ENCODE data around the gene ESYT1.
"Not testable (repeated sequence)": the region's sequence is repeated elsewhere in the genome, so short reads cannot be mapped to it uniquely, and the experiment has no call there.

The ESYT1 gene

GRCh38 chr12:56104109-56104814 lies 23.8 kb upstream of the ESYT1 start, which contains the start of gene PA2G4:
TSS of gene PA2G4 (plus strand) at chr12:56104559. CDS start at chr12:56104738, 179 bp downstream.
- FAIRE-seq = no peak

DNA sequence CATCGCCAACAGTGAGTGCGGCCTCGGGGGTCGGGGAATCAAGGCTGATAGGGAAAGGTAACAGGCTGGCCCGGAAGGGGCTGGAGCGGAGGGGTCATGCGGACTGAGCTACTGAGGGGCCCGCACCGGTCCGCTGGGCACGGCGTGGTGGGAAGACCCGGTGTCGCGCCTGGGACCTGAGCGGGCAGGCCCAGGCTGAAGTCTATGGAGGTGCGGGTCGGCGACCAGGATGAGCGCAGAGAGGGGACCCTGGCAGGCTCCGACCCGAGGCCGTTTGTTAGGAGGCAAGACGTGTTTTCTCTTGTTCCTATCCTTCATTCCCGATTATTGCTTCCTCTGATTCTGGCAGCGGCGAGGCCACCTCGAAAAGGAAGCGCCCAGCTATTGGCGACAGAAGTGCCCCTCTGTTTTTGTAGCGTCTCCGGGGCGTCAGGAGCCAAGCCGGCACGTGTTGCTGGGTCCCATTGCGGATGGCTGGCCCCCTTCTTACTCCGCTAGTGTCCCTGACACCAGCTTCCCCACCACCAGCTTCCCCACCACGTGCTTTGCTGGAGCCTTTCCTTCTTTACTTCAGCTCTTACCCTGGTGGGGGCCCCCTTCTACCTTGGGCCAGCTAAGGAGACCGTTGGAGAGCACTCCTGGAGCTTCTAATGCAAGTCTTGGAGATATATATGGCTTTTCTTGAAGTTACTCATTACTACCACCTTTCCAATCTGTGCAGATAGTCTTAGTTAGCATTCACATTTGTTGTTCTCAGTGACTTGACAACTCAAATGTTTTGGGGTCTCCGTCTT lies 23.1 kb upstream of the ESYT1 start:
- FAIRE-seq = no peak

DNA sequence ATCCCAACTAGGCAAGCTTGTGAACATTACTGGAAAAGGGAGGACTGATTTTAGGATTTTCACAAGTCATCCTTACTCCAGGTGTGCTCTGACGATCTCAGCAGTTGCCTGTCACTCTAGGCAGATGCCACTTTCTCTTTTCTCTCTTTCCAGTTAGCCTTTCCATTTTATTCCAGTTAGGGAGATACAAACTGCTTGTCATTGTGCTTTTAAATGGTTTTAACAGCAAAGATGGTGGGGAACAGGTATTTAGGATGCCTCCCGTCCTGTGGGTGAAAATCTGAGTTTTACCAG lies 22.5 kb upstream of the ESYT1 start:
- no peak for FAIRE-seq

GRCh38 chr12:56107242-56107641 lies 20.8 kb upstream of the ESYT1 start:
- FAIRE-seq = no peak

GRCh38 chr12:56110571-56110970 lies 17.5 kb upstream of the ESYT1 start:
- FAIRE-seq = no peak

- no peak for FAIRE-seq
Measured at GRCh38 chr12:56114084-56114483, 14.0 kb upstream of the ESYT1 start.

DNA sequence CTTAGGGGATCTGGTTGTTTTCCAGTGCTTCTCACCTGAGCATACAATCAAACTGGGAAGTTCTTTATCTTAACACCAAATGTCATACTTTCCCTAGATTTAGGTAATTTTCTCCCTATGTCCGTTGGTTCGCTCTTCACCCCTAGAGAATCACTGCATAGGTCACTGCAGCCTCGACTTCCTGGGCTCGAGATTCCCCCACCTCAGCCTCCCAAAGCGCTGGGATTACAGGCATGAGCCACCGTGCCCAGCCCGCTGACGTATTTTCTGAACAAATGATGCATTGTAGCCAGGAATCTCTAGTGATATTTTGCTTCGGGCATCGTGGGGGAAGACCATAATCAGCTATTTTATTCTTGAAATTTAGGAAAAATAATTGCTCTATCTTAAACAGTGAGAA lies 12.7 kb upstream of the ESYT1 start:
- FAIRE-seq = no peak

DNA sequence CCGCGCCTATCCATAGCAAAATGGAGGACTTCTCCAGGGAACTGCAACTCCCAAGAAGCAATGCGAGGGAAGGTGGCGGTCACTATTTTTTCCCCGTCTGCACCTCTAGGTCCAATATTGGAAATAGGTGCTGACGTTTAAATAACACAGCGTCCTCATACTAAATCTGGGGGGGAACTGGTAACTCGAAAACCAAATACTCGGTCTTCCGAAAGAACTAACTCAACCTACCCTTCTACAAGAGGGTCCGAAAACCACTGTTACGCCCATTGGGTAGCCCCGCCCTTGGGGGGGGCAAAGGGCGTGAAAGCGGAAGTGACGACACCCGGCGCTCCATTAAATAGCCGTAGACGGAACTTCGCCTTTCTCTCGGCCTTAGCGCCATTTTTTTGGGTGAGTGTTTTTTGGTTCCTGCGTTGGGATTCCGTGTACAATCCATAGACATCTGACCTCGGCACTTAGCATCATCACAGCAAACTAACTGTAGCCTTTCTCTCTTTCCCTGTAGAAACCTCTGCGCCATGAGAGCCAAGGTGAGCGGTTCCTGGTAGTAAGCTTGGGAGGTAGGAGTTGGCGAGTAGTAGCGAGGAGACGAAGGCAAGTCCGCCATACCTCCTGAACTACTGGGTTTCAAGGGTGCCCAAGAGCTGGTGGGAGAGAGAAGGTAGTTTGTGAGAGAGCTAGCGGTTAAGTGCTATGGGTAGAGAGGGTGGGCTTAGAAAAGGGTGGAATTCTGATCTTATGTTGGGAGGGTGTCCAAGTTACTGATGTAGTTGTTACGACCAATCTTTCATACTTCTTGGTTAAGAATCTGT lies 11.6 kb upstream of the ESYT1 start, which contains the start of gene RPL41:
RPL41 (plus strand) TSS at position 367 of the 815 bp plus-strand sequence.
- FAIRE-seq = no peak

DNA sequence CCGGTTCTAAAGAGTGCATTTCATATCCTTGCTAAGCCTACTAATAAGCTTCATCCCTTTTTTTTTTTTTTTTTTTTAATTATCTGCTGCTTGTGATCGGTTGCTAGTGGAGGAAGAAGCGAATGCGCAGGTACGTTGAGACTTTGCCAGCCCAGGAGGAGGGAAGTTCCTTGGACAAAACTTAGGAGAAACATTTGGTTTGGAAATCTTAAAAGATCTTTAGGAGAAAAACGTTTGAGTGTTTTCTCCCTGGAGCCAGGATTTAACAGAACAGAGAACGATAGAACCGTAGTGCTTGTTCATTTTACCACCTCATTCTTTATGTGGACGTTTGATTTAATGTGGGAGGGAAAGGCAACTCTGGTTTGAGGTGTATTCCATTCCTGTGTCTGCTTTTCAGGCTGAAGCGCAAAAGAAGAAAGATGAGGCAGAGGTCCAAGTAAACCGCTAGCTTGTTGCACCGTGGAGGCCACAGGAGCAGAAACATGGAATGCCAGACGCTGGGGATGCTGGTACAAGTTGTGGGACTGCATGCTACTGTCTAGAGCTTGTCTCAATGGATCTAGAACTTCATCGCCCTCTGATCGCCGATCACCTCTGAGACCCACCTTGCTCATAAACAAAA lies 10.9 kb upstream of the ESYT1 start:
- not testable (repeated sequence) for FAIRE-seq

GRCh38 chr12:56117778-56118687 lies 10.0 kb upstream of the ESYT1 start, which contains the start of gene ZC3H10:
TSS of gene ZC3H10 (plus strand) at chr12:56118266. CDS start at chr12:56120563, 2,297 bp downstream.
- peak; percentile 86 for FAIRE-seq

DNA sequence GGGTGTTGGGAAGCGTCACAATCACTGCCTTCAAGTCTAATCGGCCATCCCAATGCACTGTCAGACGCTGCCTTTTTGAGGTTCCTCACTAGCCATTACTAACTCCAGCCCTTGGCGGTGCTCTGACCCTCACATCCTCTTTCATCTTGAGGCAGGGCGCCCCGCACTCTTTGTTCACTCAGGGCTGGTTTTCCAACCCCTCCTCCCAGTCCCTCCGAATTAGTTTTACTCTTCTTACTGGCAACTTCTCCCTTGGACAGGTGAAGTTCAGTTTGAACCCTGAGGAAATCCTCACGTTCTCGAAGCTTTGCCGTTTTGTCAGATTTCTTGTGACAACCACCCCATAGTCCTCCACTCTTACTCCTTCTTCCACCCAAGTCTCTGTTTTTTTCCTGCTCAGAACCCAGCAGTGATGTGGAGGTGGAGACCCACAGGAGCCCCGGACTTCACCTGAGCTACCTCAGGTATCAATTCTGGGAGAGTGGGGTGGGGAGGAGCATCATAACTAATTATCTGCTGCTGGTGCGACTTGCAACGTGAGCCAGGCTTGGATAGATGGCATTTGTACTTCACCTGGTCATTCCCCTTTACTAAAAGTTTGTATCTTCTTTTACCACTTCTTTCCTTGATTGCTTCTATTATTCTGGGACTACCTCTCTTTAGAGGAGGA lies 9.2 kb upstream of the ESYT1 start:
- no peak for FAIRE-seq

GRCh38 chr12:56119361-56119796 lies 8.7 kb upstream of the ESYT1 start:
- no peak for FAIRE-seq

GRCh38 chr12:56120158-56120846 lies 7.8 kb upstream of the ESYT1 start:
- no peak for FAIRE-seq

DNA sequence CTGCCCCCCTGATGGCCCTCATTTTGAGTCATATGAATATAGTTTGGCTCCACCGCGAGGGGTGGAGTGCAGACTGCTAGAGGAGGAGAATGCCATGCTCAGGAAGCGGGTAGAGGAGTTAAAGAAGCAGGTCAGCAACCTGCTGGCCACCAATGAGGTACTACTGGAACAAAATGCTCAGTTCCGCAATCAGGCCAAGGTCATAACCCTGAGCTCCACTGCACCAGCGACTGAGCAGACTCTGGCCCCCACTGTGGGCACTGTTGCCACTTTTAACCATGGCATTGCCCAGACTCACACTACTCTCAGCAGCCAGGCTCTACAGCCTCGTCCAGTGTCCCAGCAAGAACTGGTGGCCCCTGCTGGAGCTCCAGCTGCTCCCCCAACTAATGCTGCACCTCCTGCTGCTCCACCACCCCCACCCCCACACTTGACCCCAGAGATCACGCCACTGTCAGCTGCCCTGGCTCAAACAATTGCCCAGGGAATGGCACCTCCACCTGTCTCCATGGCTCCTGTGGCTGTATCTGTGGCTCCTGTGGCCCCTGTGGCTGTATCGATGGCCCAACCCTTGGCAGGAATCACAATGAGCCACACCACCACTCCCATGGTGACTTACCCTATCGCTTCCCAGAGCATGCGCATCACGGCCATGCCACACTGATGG lies 6.7 kb upstream of the ESYT1 start:
- no peak for FAIRE-seq

DNA sequence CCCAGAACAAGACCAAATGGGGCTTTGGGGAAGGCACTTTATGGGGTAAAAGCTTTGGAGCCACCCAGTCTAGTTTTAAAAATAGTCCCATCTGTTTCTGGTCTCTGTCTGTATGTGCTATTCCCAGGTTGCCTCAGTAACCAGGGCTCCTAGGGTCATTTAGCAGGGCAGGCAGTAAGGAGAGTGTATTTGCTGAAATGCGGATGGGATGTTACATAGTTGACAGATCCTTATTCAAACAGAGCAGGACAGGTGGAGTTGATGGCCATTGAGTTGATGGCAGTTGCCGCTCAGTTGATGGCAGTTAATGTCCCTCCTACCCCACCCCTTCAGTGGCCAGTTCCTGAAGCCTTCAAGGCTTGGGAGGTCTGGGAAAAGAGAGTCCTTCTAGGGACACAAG lies 5.4 kb upstream of the ESYT1 start:
- FAIRE-seq = peak; percentile 80

DNA sequence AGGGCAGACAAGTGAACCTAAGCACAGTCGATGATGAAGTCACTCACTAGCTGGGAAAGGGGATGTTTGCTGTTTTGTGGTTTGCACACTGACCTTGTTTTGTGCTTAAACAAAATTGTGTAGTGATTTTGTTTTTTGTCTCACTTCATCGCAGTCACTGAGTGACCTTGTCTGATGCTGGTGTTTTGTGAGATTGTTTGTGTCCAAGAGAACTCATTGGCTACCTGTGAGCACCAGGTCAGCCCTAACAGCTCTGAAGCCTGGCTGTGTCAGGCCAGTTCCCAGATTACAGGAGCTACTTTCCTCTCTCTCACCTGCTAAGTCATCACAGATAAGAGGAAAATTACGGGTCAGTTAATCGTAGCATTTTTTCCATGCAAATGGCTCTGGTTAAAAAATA lies 3.9 kb upstream of the ESYT1 start:
- FAIRE-seq = peak; percentile 30

DNA sequence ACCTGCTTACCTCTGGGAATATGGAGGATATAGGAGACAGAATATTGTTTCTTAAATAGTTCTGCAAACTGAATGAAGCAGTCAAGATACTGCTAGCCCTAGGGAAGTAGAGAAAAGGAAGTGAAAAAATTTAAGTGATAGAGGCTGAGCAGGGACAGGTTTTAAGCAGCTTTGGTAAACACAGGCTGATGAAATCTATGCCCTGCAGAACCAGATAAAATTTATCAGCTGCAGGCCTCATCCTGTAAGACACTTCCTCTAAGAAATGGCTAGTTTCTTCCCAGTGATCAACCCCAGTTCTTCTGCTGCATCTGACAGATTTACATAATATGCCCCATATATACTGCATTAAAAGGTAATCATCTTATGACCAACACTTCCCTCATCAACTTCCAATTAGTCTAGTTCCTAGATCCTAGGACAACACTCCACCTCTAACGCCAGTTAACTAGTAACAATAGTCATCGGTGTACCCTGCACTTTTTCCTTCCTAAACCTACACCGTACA lies 1.3 kb upstream of the ESYT1 start:
- FAIRE-seq = no peak

DNA sequence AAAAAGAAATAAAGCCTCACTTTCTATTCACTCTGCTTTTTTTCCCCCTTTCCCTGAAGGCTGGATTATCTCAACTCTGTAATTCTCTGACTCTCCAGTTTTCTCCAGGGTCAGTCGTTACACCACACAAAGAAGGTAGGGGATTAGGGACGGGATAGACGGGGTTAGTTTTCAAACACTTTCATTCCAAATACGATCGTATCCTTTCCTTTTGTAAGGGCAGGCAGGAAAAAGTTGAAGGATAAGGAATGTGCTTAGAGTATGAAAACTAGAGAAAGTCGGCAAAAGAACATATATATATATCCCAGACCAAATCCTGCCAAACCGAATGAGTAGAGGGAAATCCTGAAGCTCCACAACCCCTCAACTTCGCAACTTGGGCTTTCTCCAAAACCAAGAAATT lies 581 bp upstream of the ESYT1 start:
- FAIRE-seq = no peak

GRCh38 chr12:56128670-56129205 lies 671 bp downstream of the ESYT1 start:
- FAIRE-seq = no peak
